ENCODE data around the gene DIAPH2. TPM values are rescaled to one million over a fixed set of nuclear protein-coding genes. Genes with fewer than 3 reads are reported as not detected.

Gene DIAPH2
- total RNA-seq, 2 donors from 2014 or later = 21.5 to 51.8 TPM

DNA sequence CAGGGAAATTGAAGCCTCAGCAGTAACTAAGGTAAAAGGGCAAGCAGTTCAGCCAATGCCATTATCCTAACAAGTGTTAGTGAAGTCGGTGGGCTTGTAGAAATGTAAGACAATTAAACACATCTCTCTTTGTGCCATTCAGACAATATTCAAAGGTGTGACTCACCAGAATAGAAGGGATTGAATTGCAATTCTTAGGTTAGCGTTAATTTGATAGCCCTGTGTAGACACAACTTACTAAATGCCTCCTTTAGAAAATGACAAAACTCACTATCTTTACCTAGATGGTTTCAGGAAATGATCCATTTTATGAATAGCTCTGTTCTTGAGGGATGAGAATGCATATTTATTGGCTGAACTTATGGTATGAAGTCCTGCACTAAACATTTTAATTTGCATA, 234.2 kb downstream of the DIAPH2 start:
- no peak for DNase-seq
- no peaks in the 10 kb centered on the region for H3K36me3 ChIP-seq (ENCODE audit: control insufficient read depth, insufficient read depth, low read length)
- Mint-ChIP-seq H3K4me3 (no peak overlapping the region), H3K27me3 (ENCODE audit: insufficient read depth) (no peaks in the 10 kb centered on the region), H3K9me3 (no peaks in the 10 kb centered on the region), H3K4me1 (no peaks in the 10 kb centered on the region), H3K27ac (no peak overlapping the region), H3K36me3 (ENCODE audit: low read depth) (peaks cover 7% of the 10 kb centered on the region)
- no peak overlapping the region for H3K9ac ChIP-seq (ENCODE audit: extremely low read depth, low read length, poor library complexity, severe bottlenecking)
- H3K4me1 ChIP-seq (ENCODE audit: control insufficient read depth, insufficient read depth, low read length) = no peaks in the 10 kb centered on the region
- WGBS, 2 experiments (ENCODE audit: insufficient coverage in 1 of 2, insufficient read length in 1 of 2) = 100% methylated on average over 1 of the region's 2 CpGs; no CpG with 5 or more reads in 1 of the 2 experiments
- H3K27ac ChIP-seq (ENCODE audit: low read depth, low read length) = no peak overlapping the region
- no peaks in the 10 kb centered on the region for H3K9me3 ChIP-seq (ENCODE audit: control insufficient read depth, low read length)
- TF ChIP-seq, protein P1, sequence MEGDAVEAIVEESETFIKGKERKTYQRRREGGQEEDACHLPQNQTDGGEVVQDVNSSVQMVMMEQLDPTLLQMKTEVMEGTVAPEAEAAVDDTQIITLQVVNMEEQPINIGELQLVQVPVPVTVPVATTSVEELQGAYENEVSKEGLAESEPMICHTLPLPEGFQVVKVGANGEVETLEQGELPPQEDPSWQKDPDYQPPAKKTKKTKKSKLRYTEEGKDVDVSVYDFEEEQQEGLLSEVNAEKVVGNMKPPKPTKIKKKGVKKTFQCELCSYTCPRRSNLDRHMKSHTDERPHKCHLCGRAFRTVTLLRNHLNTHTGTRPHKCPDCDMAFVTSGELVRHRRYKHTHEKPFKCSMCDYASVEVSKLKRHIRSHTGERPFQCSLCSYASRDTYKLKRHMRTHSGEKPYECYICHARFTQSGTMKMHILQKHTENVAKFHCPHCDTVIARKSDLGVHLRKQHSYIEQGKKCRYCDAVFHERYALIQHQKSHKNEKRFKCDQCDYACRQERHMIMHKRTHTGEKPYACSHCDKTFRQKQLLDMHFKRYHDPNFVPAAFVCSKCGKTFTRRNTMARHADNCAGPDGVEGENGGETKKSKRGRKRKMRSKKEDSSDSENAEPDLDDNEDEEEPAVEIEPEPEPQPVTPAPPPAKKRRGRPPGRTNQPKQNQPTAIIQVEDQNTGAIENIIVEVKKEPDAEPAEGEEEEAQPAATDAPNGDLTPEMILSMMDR (conservative IDR thresholded peaks at IDR 0.05) = no peak
- H3K4me3 ChIP-seq (ENCODE audit: low read length) = no peak overlapping the region
- no peaks in the 10 kb centered on the region for H3K27me3 ChIP-seq (ENCODE audit: control insufficient read depth, insufficient read depth, low read length, poor library complexity, severe bottlenecking)

DNA sequence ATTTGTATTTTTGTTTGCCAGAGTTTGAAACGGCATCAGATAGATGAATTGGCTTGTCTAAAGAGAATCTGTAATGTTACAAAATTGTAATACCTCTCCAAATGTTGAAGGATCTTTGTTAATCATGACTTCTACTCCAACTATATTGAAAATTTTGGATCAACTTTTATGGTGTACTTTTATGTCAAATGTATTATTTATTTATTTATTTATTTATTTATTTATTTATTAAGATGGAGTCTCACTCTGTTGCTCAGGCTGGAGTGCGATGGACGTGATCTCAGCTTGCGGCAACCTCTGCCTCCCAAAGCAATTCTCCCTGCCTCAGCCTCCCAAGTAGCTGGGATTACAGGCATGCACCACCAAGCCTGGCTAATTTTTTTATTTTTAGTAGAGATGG, 235.0 kb downstream of the DIAPH2 start:
- no peak overlapping the region for H3K4me3 ChIP-seq (ENCODE audit: low read length)
- H3K27ac ChIP-seq (ENCODE audit: low read depth, low read length) = no peak overlapping the region
- H3K9me3 ChIP-seq (ENCODE audit: control insufficient read depth, low read length) = no peaks in the 10 kb centered on the region
- DNase-seq = no peak
- no peaks in the 10 kb centered on the region for H3K27me3 ChIP-seq (ENCODE audit: control insufficient read depth, insufficient read depth, low read length, poor library complexity, severe bottlenecking)
- H3K27ac Mint-ChIP-seq = no peak overlapping the region
- H3K4me3 Mint-ChIP-seq = no peak overlapping the region
- no peak overlapping the region for H3K9ac ChIP-seq (ENCODE audit: extremely low read depth, low read length, poor library complexity, severe bottlenecking)
- H3K4me1 Mint-ChIP-seq = no peaks in the 10 kb centered on the region
- TF ChIP-seq, protein P1 (conservative IDR thresholded peaks at IDR 0.05) = no peak
- no peaks in the 10 kb centered on the region for H3K9me3 Mint-ChIP-seq
- H3K4me1 ChIP-seq (ENCODE audit: control insufficient read depth, insufficient read depth, low read length) = no peaks in the 10 kb centered on the region
- peaks cover 7% of the 10 kb centered on the region for H3K36me3 Mint-ChIP-seq (ENCODE audit: low read depth)
- WGBS, 2 experiments (ENCODE audit: insufficient coverage in 1 of 2, insufficient read length in 1 of 2) = 95% methylated on average over 4 of the region's 4 CpGs; no CpG with 5 or more reads in 1 of the 2 experiments
- no peaks in the 10 kb centered on the region for H3K27me3 Mint-ChIP-seq (ENCODE audit: insufficient read depth)
- no peaks in the 10 kb centered on the region for H3K36me3 ChIP-seq (ENCODE audit: control insufficient read depth, insufficient read depth, low read length)

DNA sequence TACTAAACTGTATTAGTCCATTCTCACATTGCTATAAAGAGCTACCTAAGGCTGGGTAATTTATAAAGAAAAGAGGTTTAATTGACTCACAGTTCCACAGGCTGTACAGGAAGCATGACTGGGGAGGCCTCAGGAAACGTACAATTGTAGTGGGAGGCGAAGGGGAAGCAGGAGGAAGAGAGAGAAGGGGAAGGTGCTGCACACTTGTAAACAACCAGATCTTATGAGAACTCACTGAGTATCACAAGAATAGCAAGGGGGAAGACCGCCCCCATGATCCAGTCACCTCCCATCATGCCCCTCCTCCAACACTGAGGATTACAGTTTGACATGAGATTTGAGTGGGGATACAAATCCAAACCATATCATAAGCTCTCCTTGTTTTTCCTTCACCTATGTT, 239.9 kb downstream of the DIAPH2 start:
- no peaks in the 10 kb centered on the region for H3K36me3 ChIP-seq (ENCODE audit: control insufficient read depth, insufficient read depth, low read length)
- TF ChIP-seq, protein P1 (conservative IDR thresholded peaks at IDR 0.05) = no peak
- no peak overlapping the region for H3K27ac ChIP-seq (ENCODE audit: low read depth, low read length)
- H3K4me1 ChIP-seq (ENCODE audit: control insufficient read depth, insufficient read depth, low read length) = no peaks in the 10 kb centered on the region
- Mint-ChIP-seq H3K4me1 (no peaks in the 10 kb centered on the region), H3K4me3 (no peak overlapping the region), H3K27me3 (ENCODE audit: insufficient read depth) (no peaks in the 10 kb centered on the region), H3K36me3 (ENCODE audit: low read depth) (peaks cover 2% of the 10 kb centered on the region), H3K9me3 (no peaks in the 10 kb centered on the region), H3K27ac (no peak overlapping the region)
- no peaks in the 10 kb centered on the region for H3K27me3 ChIP-seq (ENCODE audit: control insufficient read depth, insufficient read depth, low read length, poor library complexity, severe bottlenecking)
- no peaks in the 10 kb centered on the region for H3K9me3 ChIP-seq (ENCODE audit: control insufficient read depth, low read length)
- no peak overlapping the region for H3K9ac ChIP-seq (ENCODE audit: extremely low read depth, low read length, poor library complexity, severe bottlenecking)
- 90% methylated on average over 2 of the region's 3 CpGs; no CpG with 5 or more reads in 1 of the 2 experiments for WGBS, 2 experiments (ENCODE audit: insufficient coverage in 1 of 2, insufficient read length in 1 of 2)
- no peak overlapping the region for H3K4me3 ChIP-seq (ENCODE audit: low read length)
- no peak for DNase-seq
